ENCODE measurements around the gene PARL. TPM values are rescaled to one million over a fixed set of nuclear protein-coding genes. Genes with fewer than 3 reads are reported as not detected.
"Not testable (repeated sequence)": the region's sequence is repeated elsewhere in the genome, so short reads cannot be mapped to it uniquely, and the experiment has no call there.

The PARL gene
- total RNA-seq, 4 donors from 2014 or later: 30.5 to 49.5 (median 41.3) TPM

- no peaks in the 10 kb centered on the region for H3K36me3 ChIP-seq
- intact Hi-C loops (cut with DNase I; ENCODE audit: low total_unique reads): no loop called here
- DNase-seq (no peak), ATAC-seq (no peak)
- H3K9me3 ChIP-seq: no peaks in the 10 kb centered on the region
- no peak overlapping the region for H3K27ac ChIP-seq
- no peak overlapping the region for H3K4me3 ChIP-seq
- TF ChIP-seq CTCF (IDR thresholded peaks at IDR 0.05 in 4 of 5, conservative IDR thresholded peaks at IDR 0.05 in 1 of 5) (no peak), POLR2A (IDR thresholded peaks at IDR 0.05) (no peak)
- no peaks in the 10 kb centered on the region for H3K27me3 ChIP-seq
- in situ Hi-C loops (cut with MboI; ENCODE audit: low sequenced_read_pairs in 4 of 4): loop anchor here (25.0 kb wide), 5 partner anchors 258 to 908 kb away; partner anchors contain the start of genes EIF2B5 (in 3 of the 4), ALG3 (in 1 of the 4), CAMK2N2 (in 1 of the 4) and ECE2 (in 1 of the 4)
- peaks cover 24 to 30% of the 10 kb centered on the region in 2 donors for H3K4me1 ChIP-seq
Measured at GRCh38 chr3:183879243-183879642, 5.4 kb downstream of the PARL start.

- intact Hi-C loops (cut with DNase I; ENCODE audit: low total_unique reads): no loop called here
- in situ Hi-C loops (cut with MboI; ENCODE audit: low sequenced_read_pairs in 4 of 4): loop anchor here (25.0 kb wide), 5 partner anchors 259 to 909 kb away; partner anchors contain the start of genes EIF2B5 (in 3 of the 4), ALG3 (in 1 of the 4), CAMK2N2 (in 1 of the 4) and ECE2 (in 1 of the 4)
- no peak overlapping the region for H3K27ac ChIP-seq
Measured at GRCh38 chr3:183878071-183878470, 6.6 kb downstream of the PARL start.

GRCh38 chr3:183877227-183877626 is 7.5 kb downstream of the PARL start:
- intact Hi-C loops (cut with DNase I; ENCODE audit: low total_unique reads); ATAC-seq; H3K4me3 ChIP-seq; H3K36me3 ChIP-seq; DNase-seq; H3K9me3 ChIP-seq; H3K27ac ChIP-seq; H3K27me3 ChIP-seq: not testable (repeated sequence)
- peaks cover 17 to 22% of the 10 kb centered on the region in 2 donors for H3K4me1 ChIP-seq
- in situ Hi-C loops (cut with MboI; ENCODE audit: low sequenced_read_pairs in 4 of 4): loop anchor here (25.0 kb wide), 5 partner anchors 260 to 910 kb away; partner anchors contain the start of genes EIF2B5 (in 3 of the 4), ALG3 (in 1 of the 4), CAMK2N2 (in 1 of the 4) and ECE2 (in 1 of the 4)

More at GRCh38 chr3:183878071-183878470, 6.6 kb downstream of the PARL start:
- H3K27me3 ChIP-seq: no peaks in the 10 kb centered on the region
- TF ChIP-seq POLR2A (IDR thresholded peaks at IDR 0.05) (no peak), CTCF (IDR thresholded peaks at IDR 0.05 in 4 of 5, conservative IDR thresholded peaks at IDR 0.05 in 1 of 5) (no peak)
- no peaks in the 10 kb centered on the region for H3K36me3 ChIP-seq
- DNase-seq (peak in 1 of 2 donors; percentile 24), ATAC-seq (no peak)
- H3K4me1 ChIP-seq: peaks cover 20 to 22% of the 10 kb centered on the region in 2 donors
- no peaks in the 10 kb centered on the region for H3K9me3 ChIP-seq
- no peak overlapping the region for H3K4me3 ChIP-seq

GRCh38 chr3:183875411-183875810 is 9.3 kb downstream of the PARL start:
- ATAC-seq: no peak
- Histone ChIP-seq H3K36me3 (no peaks in the 10 kb centered on the region), H3K4me1 (peaks cover 17 to 22% of the 10 kb centered on the region in 2 donors), H3K27me3 (no peaks in the 10 kb centered on the region), H3K4me3 (no peak overlapping the region), H3K27ac (no peak overlapping the region), H3K9me3 (no peaks in the 10 kb centered on the region)
- TF ChIP-seq POLR2A (IDR thresholded peaks at IDR 0.05) (no peak), CTCF (IDR thresholded peaks at IDR 0.05 in 4 of 5, conservative IDR thresholded peaks at IDR 0.05 in 1 of 5) (no peak)
- no peak for DNase-seq
- intact Hi-C loops (cut with DNase I; ENCODE audit: low total_unique reads): no loop called here
- in situ Hi-C loops (cut with MboI; ENCODE audit: low sequenced_read_pairs in 4 of 4): loop anchor here (25.0 kb wide), 5 partner anchors 262 to 912 kb away; partner anchors contain the start of genes EIF2B5 (in 3 of the 4), ALG3 (in 1 of the 4), CAMK2N2 (in 1 of the 4) and ECE2 (in 1 of the 4)

- no peaks in the 10 kb centered on the region for H3K9me3 ChIP-seq
- TF ChIP-seq CTCF (IDR thresholded peaks at IDR 0.05 in 4 of 5, conservative IDR thresholded peaks at IDR 0.05 in 1 of 5): no peak
- TF ChIP-seq POLR2A (IDR thresholded peaks at IDR 0.05): no peak
- H3K36me3 ChIP-seq: no peaks in the 10 kb centered on the region
- in situ Hi-C loops (cut with MboI; ENCODE audit: low sequenced_read_pairs in 4 of 4) (no loop called here), intact Hi-C loops (cut with DNase I; ENCODE audit: low total_unique reads) (no loop called here)
- DNase-seq: no peak
- H3K4me3 ChIP-seq: no peak overlapping the region
- no peak for ATAC-seq
- H3K4me1 ChIP-seq: peaks cover 16 to 22% of the 10 kb centered on the region in 2 donors
- H3K27me3 ChIP-seq: no peaks in the 10 kb centered on the region
- H3K27ac ChIP-seq: no peak overlapping the region
Measured at GRCh38 chr3:183873914-183874313, 10.8 kb downstream of the PARL start.
